CD14-positive monocyte (primary cell): ENCODE measurements around the gene TCL1A. TPM values are rescaled to one million over a fixed set of nuclear protein-coding genes. Genes with fewer than 3 reads are reported as not detected.
"Not testable (repeated sequence)": the region's sequence is repeated elsewhere in the genome, so short reads cannot be mapped to it uniquely, and the experiment has no call there.

Experiments used
- DNase-seq, 3 donors: peaks; one replicate each; pipeline ENCODE4 v3.0.0-alpha.2; 2011 to 2022
- H2AFZ ChIP-seq: 2 replicates; pipeline ENCODE4 v1.6.0; 2012; ENCODE audit warnings: mild to moderate bottlenecking, low read depth, low read length, inconsistent platforms; ENCODE audit not compliant: insufficient read depth, poor library complexity, severe bottlenecking
- H3K27ac ChIP-seq, 2 donors: 1 replicate in 1 of 2; 2 replicates in 1 of 2; pipeline ENCODE4 v1.5.1; 2012 to 2013; ENCODE audit warnings: low read length in 2 of 2, control low read depth in 1 of 2, inconsistent platforms in 1 of 2, low read depth in 1 of 2, mild to moderate bottlenecking in 1 of 2
- H3K27me3 ChIP-seq, 2 donors: one replicate each; pipeline versions ENCODE4 v1.6.0 to v1.6.1; 2011 to 2013; ENCODE audit warnings: low read length in 2 of 2; ENCODE audit not compliant: control insufficient read depth in 2 of 2, insufficient read depth in 2 of 2
- H3K36me3 ChIP-seq, 2 donors: replicated peaks in 1 of 2; 1 replicate in 1 of 2; 2 replicates in 1 of 2; pipeline versions ENCODE4 v1.5.1 to v1.6.1; 2012 to 2013; ENCODE audit warnings: low read length in 2 of 2, control low read depth in 1 of 2, inconsistent platforms in 1 of 2, mild to moderate bottlenecking in 1 of 2; ENCODE audit not compliant: insufficient read depth in 2 of 2, control insufficient read depth in 1 of 2
- H3K4me1 ChIP-seq, 2 donors: 1 replicate in 1 of 2; 2 replicates in 1 of 2; pipeline versions ENCODE4 v1.5.1 to v1.6.1; 2012 to 2013; ENCODE audit warnings: low read length in 2 of 2, control low read depth in 1 of 2, inconsistent platforms in 1 of 2, mild to moderate bottlenecking in 1 of 2, moderate library complexity in 1 of 2; ENCODE audit not compliant: insufficient read depth in 2 of 2, control insufficient read depth in 1 of 2
- H3K4me2 ChIP-seq: replicated peaks from 2 replicates; pipeline ENCODE3; 2012; ENCODE audit warnings: low read length, moderate library complexity, mild to moderate bottlenecking; ENCODE audit not compliant: poor library complexity, severe bottlenecking; ENCODE audit errors: extremely low read depth
- H3K4me3 ChIP-seq, 3 experiments: fragments of 200-600 bp in 1 of 3; sonication (generic) in 1 of 3; replicated peaks in 1 of 3; 1 replicate in 2 of 3; 2 replicates in 1 of 3; pipeline ENCODE4 v1.5.1; 2011 to 2013; ENCODE audit warnings: low read length in 3 of 3, mild to moderate bottlenecking in 3 of 3, control low read depth in 2 of 3, low read depth in 2 of 3, inconsistent platforms in 1 of 3, moderate library complexity in 1 of 3
- H3K79me2 ChIP-seq: 2 replicates; pipeline ENCODE4 v1.6.0; 2012; ENCODE audit warnings: mild to moderate bottlenecking, control low read depth, inconsistent platforms, low read length, moderate library complexity; ENCODE audit not compliant: insufficient read depth
- H3K9ac ChIP-seq: 2 replicates; pipeline ENCODE4 v1.6.0; 2017; ENCODE audit warnings: low read length, mild to moderate bottlenecking; ENCODE audit not compliant: insufficient read depth, poor library complexity, severe bottlenecking
- H3K9me3 ChIP-seq, 2 donors: replicated peaks in 1 of 2; 1 replicate in 1 of 2; 2 replicates in 1 of 2; pipeline versions ENCODE4 v1.5.1 to v1.6.1; 2012 to 2013; ENCODE audit warnings: low read length in 2 of 2, control low read depth in 1 of 2; ENCODE audit not compliant: control insufficient read depth in 1 of 2, insufficient read depth in 1 of 2
- H4K20me1 ChIP-seq: 2 replicates; pipeline ENCODE4 v1.6.0; 2012; ENCODE audit warnings: mild to moderate bottlenecking, low read length, control low read depth, moderate library complexity; ENCODE audit not compliant: insufficient read depth
- H3K27ac Mint-ChIP-seq, 7 donors: one replicate each; pipeline ENCODE4 v1.8.0; 2020; ENCODE audit warnings: mild to moderate bottlenecking in 7 of 7, mixed read lengths in 7 of 7, moderate library complexity in 6 of 7, inconsistent platforms in 2 of 7
- H3K27me3 Mint-ChIP-seq, 3 donors: one replicate each; pipeline ENCODE4 v1.8.0; 2021 to 2022; ENCODE audit warnings: low read depth in 3 of 3, mild to moderate bottlenecking in 3 of 3, mixed read lengths in 3 of 3, moderate library complexity in 3 of 3, inconsistent platforms in 1 of 3
- H3K36me3 Mint-ChIP-seq, 2 donors: one replicate each; pipeline ENCODE4 v1.8.0; 2020; ENCODE audit warnings: mixed read lengths in 2 of 2, inconsistent platforms in 1 of 2, mild to moderate bottlenecking in 1 of 2
- H3K4me1 Mint-ChIP-seq: one replicate; pipeline ENCODE4 v1.8.0; 2020; ENCODE audit warnings: mild to moderate bottlenecking, mixed read lengths
- H3K4me3 Mint-ChIP-seq, 2 donors: one replicate each; pipeline ENCODE4 v1.8.0; 2020; ENCODE audit warnings: mild to moderate bottlenecking in 2 of 2, mixed read lengths in 2 of 2, moderate library complexity in 1 of 2
- H3K9me3 Mint-ChIP-seq, 7 donors: one replicate each; pipeline ENCODE4 v1.8.0; 2020 to 2022; ENCODE audit warnings: mixed read lengths in 7 of 7, mild to moderate bottlenecking in 6 of 7, moderate library complexity in 6 of 7, inconsistent platforms in 2 of 7
- CTCF ChIP-seq: fragments of 200-600 bp; IDR thresholded peaks from one replicate; pipeline ENCODE4 v1.8.0; 2022; ENCODE audit warnings: antibody characterized with exemption, mild to moderate bottlenecking
- WGBS: methylation state at CpG from one replicate; pipeline ENCODE4 v1.1.5; 2013; ENCODE audit warnings: missing lambda C conversion rate; ENCODE audit not compliant: insufficient coverage; 5-methylcytosine and 5-hydroxymethylcytosine counted together
- intact Hi-C, 2 donors: fragments of 100-400 bp; cut with micrococcal nuclease; formaldehyde crosslinking; loops; one replicate each; pipeline versions ENCODE4 v1.15.0 to v1.15.1; 2023
- polyA plus RNA-seq, 3 donors: library from polyadenylated mRNA; depleted of rRNA in 1 of 3; unstranded in 2 of 3; stranded (reverse) in 1 of 3; fragments of 300-500 nt in 2 of 3; fragments of >200 nt in 1 of 3; fragmentation: Illumina TruSeq in 2 of 3; gene quantifications; 1 replicate in 2 of 3; 2 replicates in 1 of 3; pipeline ENCODE4 v1.2.3, GENCODE V29; 2012 to 2021

TCL1A gene
- polyA plus RNA-seq, 3 donors, result 1.0 to 1.3 (median 1.1) TPM

DNA sequence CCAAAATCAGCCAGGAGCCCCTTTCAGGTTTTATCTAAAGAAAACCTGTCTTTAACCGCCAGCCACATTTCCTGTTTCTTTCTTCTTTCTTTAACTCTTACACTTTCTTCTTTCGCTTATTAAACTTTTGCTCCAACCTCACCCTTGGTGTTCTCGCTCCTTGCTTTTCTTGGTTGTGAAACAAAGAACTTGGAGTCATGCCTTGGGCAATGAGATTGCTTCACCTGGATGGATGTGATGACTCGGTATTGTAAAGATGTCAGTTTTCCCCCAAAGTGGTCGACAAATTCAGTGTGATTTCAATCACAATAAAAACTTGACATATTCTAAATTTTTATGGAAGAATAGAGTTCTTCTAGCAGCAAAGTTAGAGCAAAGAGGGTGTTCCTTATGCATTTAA, 16.2 kb upstream of the TCL1A start:
- H3K4me1 Mint-ChIP-seq, result no peaks in the 10 kb centered on the region
- no peak overlapping the region for H3K4me2 ChIP-seq
- TF ChIP-seq CTCF, result no peak

GRCh38 chr14:95729402-95730028, 15.6 kb upstream of the TCL1A start:
- H3K4me1 ChIP-seq, H3K4me3 Mint-ChIP-seq, H3K9ac ChIP-seq, H3K4me1 Mint-ChIP-seq, H3K36me3 Mint-ChIP-seq, intact Hi-C loops, H3K27ac ChIP-seq, H3K4me2 ChIP-seq, DNase-seq, H3K9me3 ChIP-seq, H3K9me3 Mint-ChIP-seq, H3K79me2 ChIP-seq, H2AFZ ChIP-seq, H3K4me3 ChIP-seq, H3K27me3 ChIP-seq, H3K36me3 ChIP-seq, H4K20me1 ChIP-seq: not testable (repeated sequence)
- Mint-ChIP-seq H3K27ac (peak overlapping the region in 1 of 7 donors; percentile 44), H3K27me3 (peaks cover 5 to 12% (median 12%) of the 10 kb centered on the region in 3 donors)
- 79% methylated on average over 3 of the region's 8 CpGs for WGBS

More for the DNA sequence above, 16.2 kb upstream of the TCL1A start:
- no peak overlapping the region for H3K9ac ChIP-seq
- H3K27ac Mint-ChIP-seq, result no peak overlapping the region
- intact Hi-C loops, result no loop called here
- H3K4me3 Mint-ChIP-seq, result no peak overlapping the region
- no peaks in the 10 kb centered on the region for H3K27me3 ChIP-seq
- H3K36me3 Mint-ChIP-seq, result no peaks in the 10 kb centered on the region
- H4K20me1 ChIP-seq, result no peaks in the 10 kb centered on the region
- no peak overlapping the region for H3K27ac ChIP-seq
- peaks cover 0 to 2% (median 1%) of the 10 kb centered on the region in 7 donors for H3K9me3 Mint-ChIP-seq
- DNase-seq, result no peak
- no peak overlapping the region for H3K4me3 ChIP-seq
- H3K27me3 Mint-ChIP-seq, result peaks cover 6 to 12% (median 12%) of the 10 kb centered on the region in 3 donors
- H3K79me2 ChIP-seq, result no peaks in the 10 kb centered on the region
- H3K9me3 ChIP-seq, result no peaks in the 10 kb centered on the region
- H3K36me3 ChIP-seq, result no peaks in the 10 kb centered on the region
- H2AFZ ChIP-seq, result no peak overlapping the region
- no peaks in the 10 kb centered on the region for H3K4me1 ChIP-seq
- WGBS, result 100% methylated on average over 1 of the region's 5 CpGs
